ENCODE data around the gene SIK1.
"Not testable (repeated sequence)": the region's sequence is repeated elsewhere in the genome, so short reads cannot be mapped to it uniquely, and the experiment has no call there.

SIK1 gene

DNA sequence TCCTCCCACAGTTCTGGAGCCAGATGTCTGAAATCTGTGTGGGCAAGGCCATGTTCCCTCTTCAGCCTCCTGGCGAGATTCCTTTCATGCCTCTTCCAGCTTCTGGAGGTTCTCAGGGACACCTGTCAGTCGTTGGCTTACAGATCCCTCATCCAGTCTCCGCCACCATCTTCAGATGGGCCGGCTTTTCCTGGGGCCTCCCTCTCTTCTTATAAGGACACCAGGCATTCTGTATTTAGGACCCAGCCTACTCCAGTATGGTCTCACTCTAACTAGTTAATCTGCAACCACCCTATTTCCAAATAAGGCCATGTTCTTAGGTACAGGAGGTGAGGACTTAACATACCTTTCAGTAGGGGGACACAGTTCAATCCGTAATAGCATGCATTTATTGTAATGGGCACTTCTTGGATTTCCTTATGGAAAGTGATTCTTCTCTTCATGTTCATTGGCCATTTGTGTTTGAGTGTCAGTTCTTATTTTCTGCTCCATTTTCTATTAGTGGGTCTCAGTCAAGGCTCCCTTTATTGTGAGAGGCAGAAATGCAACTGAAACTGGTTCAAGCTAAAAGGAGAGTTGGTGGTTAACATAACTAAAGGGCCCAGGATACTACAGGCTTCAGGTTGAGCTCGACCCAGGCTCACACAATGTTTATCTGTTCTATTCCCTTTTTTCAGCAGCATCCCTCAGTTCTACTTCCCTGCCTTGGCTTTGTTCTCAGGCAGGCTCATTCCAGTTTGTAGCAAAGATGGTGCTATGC is 12.6 kb upstream of the SIK1 start:
- DNase-seq (ENCODE audit: low read depth) = not testable (repeated sequence)

GRCh38 chr21:43436272-43436671 is 9.3 kb upstream of the SIK1 start:
- not testable (repeated sequence) for DNase-seq (ENCODE audit: low read depth)

DNA sequence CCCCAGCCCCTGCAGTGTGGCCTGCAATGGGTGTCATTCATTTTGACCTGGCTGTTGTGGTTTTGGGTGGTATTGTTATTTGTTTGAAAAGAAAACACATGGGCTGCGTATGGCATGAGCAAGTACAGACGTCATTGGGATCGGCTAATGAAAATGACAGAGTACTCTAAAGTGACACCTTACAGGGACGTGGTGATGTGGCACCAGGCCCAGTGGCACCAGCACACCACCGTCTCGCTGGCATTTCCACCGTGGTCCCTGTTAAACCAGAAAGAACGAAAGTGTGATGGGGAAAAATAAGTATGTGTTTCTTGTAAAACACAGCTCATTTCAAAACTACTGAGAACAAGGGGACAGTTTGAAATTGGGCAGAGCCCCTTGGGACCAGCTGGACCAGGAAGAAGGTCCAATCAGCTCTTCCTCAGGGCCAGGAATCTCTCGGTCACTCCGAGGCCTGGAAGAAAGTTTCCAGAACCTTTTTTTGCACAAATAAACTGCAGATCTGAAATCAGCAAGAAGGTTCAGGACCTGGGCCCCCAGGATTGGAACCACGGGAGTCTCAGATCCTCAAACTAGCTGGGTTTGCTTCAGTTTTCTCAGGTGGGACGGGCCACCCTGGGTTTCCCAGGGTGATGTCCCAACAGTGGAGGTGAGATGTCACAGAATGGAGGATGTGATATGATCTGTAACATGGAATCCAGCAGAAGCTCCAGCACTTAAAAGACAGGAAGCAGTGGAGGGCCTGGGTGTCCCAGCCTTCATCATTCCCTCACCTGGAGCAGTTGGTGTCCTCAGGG is 6.6 kb upstream of the SIK1 start:
- DNase-seq (ENCODE audit: low read depth) = not testable (repeated sequence)

DNA sequence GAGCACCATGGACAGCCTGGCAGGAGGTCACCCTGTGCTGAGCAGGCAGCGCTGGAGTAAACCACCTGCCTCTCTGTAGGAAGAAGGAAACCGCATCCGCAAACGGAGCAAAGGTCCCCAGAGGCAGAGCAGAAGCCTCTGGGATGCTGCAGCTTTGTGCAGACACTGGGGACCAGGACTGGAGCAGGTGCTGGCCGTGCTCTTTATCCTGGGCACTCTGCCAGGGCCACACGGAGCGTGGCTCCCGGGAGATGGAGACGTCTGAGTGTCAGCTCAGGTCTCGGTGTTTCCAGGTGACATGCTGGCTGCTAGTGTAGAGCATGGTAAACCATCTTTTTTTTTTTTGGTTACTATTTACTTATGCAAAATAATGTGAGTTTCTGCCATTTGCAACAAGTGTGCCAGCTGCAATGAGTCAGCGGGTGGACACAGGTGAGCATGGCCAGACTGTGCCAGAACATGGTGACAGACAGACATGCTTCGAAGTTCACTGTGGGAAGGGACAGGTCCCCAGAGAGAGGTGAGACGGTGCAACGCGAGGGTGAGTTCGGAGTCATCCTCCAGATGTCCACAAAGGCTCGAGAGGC is 4.0 kb upstream of the SIK1 start:
- DNase-seq (ENCODE audit: low read depth) = not testable (repeated sequence)

GRCh38 chr21:43428964-43429363 is 2.0 kb upstream of the SIK1 start:
- not testable (repeated sequence) for DNase-seq (ENCODE audit: low read depth)

GRCh38 chr21:43427242-43427559 is 270 bp upstream of the SIK1 start:
- DNase-seq (ENCODE audit: low read depth) = not testable (repeated sequence)

DNA sequence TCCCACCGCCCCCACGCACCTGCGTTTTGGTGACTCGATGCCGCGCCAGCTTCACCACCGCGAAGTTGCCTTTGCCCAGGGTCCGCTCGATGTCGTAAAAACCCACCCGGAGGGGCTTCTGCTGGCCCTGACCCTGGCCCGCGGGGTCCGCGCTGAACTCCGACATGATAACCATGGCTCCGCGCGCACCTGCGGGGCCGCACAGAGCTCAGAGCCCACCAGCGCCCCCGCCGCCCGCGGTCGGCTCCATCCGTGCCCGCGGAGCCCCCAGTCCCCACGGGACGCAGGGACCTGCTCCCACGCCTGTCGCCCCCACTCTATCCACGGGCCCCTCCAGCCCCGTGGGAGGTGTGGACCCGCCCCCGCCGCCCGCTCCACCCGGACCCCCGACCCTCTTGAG is 927 bp downstream of the SIK1 start:
- DNase-seq (ENCODE audit: low read depth) = not testable (repeated sequence)

GRCh38 chr21:43419475-43419874 is 7.5 kb downstream of the SIK1 start:
- not testable (repeated sequence) for DNase-seq (ENCODE audit: low read depth)

DNA sequence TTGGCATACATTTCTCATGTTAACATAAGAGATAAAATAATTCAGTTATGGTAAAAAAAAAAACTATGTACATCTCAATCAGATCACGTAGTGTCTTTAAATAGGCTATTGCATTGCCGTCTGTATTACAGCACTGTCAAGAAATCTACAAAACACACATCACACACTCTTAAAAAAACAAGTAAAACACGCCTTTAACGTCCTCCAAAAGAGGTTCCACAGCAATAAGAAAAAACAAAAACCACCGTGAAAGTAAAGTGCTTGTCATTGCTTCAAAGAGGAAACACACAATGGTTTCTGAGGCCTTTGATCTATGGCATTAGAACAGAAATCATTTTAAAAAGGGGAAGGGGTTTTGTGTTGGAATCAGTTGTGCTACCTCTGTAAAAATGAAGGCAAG is 12.4 kb downstream of the SIK1 start:
- not testable (repeated sequence) for DNase-seq (ENCODE audit: low read depth)

DNA sequence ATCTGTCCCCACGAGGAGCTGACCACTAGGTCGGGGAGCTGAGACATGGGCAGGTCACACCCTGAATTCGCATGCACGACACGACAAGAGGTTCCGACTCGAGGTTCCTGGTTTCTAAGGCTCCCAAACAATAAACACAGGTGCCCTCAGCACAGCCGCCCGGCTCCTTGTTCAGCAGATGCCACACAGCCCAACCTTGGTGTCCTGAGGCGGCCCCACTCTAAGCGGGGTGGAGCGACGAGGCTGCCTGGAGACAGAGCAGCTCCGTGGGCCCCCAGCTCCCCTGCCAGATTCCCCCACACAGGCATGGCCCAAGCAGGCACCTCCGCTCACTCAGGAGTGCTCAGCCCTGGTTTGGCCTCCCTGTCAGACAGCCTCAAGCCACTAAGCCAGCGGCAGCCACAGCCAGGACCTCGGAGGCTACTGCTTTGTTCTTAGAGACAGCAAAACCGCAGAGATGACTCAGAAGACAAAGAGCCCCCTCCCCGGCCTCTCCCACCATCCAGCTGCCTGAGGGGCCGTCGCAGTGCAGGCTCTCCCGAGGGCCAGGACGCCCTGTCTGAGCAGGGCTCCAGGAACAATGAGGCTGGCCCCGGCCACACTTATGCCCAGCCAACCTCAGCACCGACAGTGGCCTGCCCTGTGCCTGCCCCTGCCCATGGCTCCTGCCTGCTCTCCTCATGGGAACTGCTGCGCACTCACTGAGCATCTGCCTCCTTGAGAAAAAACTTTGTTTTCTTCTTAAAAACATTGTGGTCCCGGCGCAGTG is 14.7 kb downstream of the SIK1 start:
- DNase-seq (ENCODE audit: low read depth) = not testable (repeated sequence)

GRCh38 chr21:43410456-43411068 is 16.4 kb downstream of the SIK1 start:
- not testable (repeated sequence) for DNase-seq (ENCODE audit: low read depth)

DNA sequence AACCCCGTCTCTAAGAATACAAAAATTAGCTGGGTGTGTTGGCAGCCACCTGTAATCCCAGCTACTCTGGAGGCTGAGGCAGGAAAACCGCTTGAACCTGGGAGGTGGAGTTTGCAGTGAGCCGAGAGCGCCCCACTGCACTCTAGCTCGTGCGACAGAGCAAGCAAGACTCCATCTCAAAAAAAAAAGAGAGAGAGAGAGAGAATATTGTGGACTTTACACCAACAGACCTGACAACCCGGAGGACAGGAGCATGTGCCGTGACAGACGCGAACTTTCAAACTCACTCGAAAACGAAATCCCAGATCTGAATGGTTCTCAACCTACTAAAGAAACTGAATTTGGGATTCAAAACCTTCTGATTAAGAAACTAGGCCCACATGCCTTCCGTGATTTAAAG is 19.8 kb downstream of the SIK1 start:
- DNase-seq (ENCODE audit: low read depth) = not testable (repeated sequence)

DNA sequence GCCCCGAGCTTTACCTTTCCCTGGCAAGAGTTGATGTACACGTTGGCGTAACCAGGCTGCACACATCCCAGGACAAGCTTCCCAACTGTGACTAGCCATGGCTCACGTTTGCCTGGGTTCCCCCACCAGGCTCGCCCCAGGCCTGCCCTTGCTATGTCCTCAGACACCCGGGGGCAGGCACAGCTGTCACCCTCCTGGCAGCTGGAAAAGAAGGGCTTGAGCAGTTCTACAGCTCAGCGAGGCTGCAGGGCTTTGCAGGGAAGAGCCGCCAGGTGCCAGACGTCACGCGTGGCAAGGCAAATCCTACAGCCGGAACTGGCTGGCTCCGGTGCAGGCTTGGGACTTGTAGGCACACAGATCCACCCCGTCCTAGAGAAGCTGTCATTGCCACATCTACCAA is 22.5 kb downstream of the SIK1 start:
- not testable (repeated sequence) for DNase-seq (ENCODE audit: low read depth)

- DNase-seq (ENCODE audit: low read depth) = not testable (repeated sequence)
These were observed 23.1 kb downstream of the SIK1 start for GRCh38 chr21:43403651-43404430.

DNA sequence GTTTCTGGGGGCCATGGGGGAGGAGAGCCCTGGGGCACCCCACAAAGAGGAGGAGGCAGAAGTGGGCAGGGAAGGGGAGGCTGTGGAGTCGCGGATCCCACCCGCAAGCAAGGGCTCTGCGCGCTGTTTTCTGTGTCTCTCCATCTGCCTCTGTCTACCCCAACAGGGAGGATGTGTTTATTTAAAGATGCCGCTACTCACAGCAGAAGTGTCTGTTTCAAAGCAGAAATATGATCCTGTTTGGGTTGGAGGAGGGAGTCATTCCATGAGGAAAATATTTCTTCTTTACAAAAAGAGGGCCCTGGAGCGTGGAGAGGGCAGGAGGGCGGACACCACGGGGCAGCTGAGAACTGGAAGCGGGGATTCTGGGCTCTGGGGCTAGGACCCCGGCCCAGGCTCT is 25.8 kb downstream of the SIK1 start:
- DNase-seq (ENCODE audit: low read depth) = not testable (repeated sequence)

DNA sequence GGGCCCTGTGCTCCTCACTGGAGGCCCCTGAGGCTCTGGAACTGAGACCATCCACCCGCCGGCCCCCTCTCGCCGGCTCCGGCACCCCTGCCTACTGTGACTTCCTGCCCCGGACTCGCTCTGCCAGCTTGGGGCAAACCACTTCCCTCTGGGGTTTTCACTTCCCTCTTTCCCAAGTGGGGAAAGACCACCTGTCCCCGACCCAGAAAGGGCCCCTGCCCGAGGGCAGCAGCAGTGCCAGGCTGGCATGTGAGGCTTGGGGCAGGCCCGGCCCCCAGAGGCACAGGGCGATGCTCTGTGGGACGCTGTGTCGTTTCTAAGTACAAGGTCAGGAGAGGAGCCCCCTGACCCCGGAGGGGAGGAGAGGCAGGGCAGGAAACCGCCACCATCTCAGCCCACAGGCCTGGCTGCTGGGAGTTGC is 27.3 kb downstream of the SIK1 start:
- not testable (repeated sequence) for DNase-seq (ENCODE audit: low read depth)

DNA sequence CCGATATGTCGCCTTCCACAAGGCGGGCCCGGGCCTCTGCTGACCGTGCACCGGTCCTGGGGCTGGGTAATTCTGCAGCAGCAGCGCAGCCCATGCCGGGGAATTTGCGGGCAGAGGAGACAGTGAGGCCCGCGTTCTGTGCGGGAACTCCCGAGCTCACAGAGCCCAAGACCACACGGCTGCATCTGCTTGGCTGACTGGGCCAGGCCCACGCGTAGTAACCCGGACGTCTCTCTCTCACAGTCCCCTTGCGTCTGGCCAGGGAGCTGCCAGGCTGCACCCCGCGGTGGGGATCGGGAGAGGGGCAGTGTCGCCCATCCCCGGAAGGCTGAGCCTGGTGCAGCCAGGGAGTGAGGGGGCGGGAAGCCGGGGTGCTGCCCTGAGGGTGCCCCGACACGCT is 27.8 kb downstream of the SIK1 start:
- DNase-seq (ENCODE audit: low read depth) = not testable (repeated sequence)

DNA sequence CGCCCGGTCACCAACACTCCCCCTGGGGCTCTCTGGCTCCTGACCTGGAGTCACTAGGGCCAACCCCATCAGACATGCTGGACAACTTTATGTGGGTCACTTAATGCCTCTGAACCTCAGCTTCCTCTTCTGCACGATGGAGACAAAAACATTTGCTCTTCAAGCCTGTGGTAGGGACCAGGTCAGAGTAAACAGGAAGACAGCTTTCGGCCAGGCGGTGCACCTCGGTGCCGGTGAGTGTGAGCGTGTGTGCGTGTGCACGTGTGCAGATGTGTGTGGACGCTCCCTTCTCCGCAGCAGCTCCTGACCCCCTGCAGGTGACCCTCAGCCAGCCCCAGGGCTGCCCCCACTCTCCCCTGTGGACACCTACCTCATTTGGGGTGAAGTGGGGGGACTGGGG is 28.4 kb downstream of the SIK1 start:
- not testable (repeated sequence) for DNase-seq (ENCODE audit: low read depth)

- DNase-seq (ENCODE audit: low read depth) = not testable (repeated sequence)
These were observed 28.9 kb downstream of the SIK1 start for GRCh38 chr21:43398000-43398399.

DNA sequence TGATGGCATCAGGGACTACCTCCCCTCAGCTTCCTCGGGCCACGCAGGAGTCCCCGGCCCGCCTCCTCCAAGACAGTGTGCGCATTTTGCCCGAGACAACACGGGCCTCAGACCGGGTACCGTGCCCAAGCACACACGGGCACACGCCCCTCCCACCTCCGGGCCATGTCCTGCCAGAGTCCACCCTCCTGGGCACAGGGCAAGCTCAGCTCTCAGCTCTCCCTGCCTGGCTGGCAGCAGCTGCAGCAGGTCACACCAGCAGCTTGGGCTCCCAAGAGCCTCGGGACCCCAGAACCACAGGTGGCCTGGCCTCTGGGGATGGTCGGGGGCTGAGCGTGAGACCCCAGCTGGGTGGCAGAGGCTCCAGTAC is 29.5 kb downstream of the SIK1 start:
- DNase-seq (ENCODE audit: low read depth) = not testable (repeated sequence)
